Endothelial cell of umbilical vein (primary cell): ENCODE results near the gene ZNF319. TPM values are rescaled to one million over a fixed set of nuclear protein-coding genes. Genes with fewer than 3 reads are reported as not detected.

ENCODE experiments used
- BruUV-seq: library from RNA; stranded (reverse); fragments of 400-500 nt; replicated peaks from 2 replicates; lab custom pipeline; 2021; lab: Mats Ljungman, UMichigan
- CTCF ChIA-PET: fragments of 300-600, 350-600 bp; sonication (Branson Sonifier 250); formaldehyde crosslinking; loops from one replicate; lab custom pipeline; 2021; ENCODE audit warnings: antibody characterized with exemption, inconsistent platforms; lab: Charles Lee
- POLR2A ChIA-PET: fragments of 300-600, 350-600 bp; sonication (Branson Sonifier 250); formaldehyde crosslinking; loops from one replicate; lab custom pipeline; 2021; ENCODE audit warnings: antibody characterized with exemption, inconsistent platforms; lab: Charles Lee
- DNase-seq: peaks from one replicate; pipeline ENCODE4 v3.0.0-alpha.2; 2011; ENCODE audit warnings: low read depth, low spot score
- FAIRE-seq: peaks from 2 replicates; lab custom pipeline; 2011; peaks lifted over from hg19 to GRCh38; lab: Jason Lieb, UNC
- H2AFZ ChIP-seq: 2 replicates; pipeline ENCODE4 v1.6.0; 2012; ENCODE audit warnings: low read depth, low read length, control low read depth, inconsistent platforms
- H3K27ac ChIP-seq: 2 replicates; pipeline ENCODE4 v1.5.1; 2011; ENCODE audit warnings: low read depth, mild to moderate bottlenecking, control low read depth, low read length, moderate library complexity; ENCODE audit not compliant: insufficient read depth
- H3K27me3 ChIP-seq, 2 experiments: 2 replicates each; pipeline versions ENCODE4 v1.6.0 to v1.6.1; 2011; ENCODE audit warnings: low read length in 2 of 2, mixed read lengths in 1 of 2; ENCODE audit not compliant: control insufficient read depth in 2 of 2, insufficient read depth in 2 of 2
- H3K36me3 ChIP-seq, 2 experiments: 2 replicates in 1 of 2; 3 replicates in 1 of 2; pipeline ENCODE4 v1.5.1; 2011; ENCODE audit warnings: low read length in 2 of 2, mild to moderate bottlenecking in 1 of 2, moderate library complexity in 1 of 2; ENCODE audit not compliant: control insufficient read depth in 2 of 2, insufficient read depth in 2 of 2; ENCODE audit errors: extremely low read depth in 1 of 2
- H3K4me1 ChIP-seq: 3 replicates; pipeline ENCODE4 v1.5.1; 2011; ENCODE audit warnings: mild to moderate bottlenecking, low read length; ENCODE audit not compliant: control insufficient read depth, insufficient read depth; ENCODE audit errors: extremely low read depth
- H3K4me2 ChIP-seq: 2 replicates; pipeline ENCODE4 v1.6.1; 2011; ENCODE audit warnings: low read length, control low read depth, mixed read lengths; ENCODE audit not compliant: insufficient read depth
- H3K4me3 ChIP-seq, 3 experiments: fragments of 200-600 bp in 1 of 3; sonication (generic), shearing (Covaris generic) in 1 of 3; replicated peaks in 1 of 3; 2 replicates each; pipeline ENCODE4 v1.5.1; 2011 to 2016; ENCODE audit warnings: control low read depth in 3 of 3, low read length in 3 of 3, mild to moderate bottlenecking in 2 of 3, inconsistent platforms in 1 of 3, low read depth in 1 of 3, moderate library complexity in 1 of 3; ENCODE audit not compliant: insufficient read depth in 1 of 3
- H3K79me2 ChIP-seq: 2 replicates; pipeline ENCODE4 v1.6.0; 2012; ENCODE audit warnings: low read length, inconsistent platforms; ENCODE audit not compliant: control insufficient read depth, insufficient read depth
- H3K9ac ChIP-seq: replicated peaks from 2 replicates; pipeline ENCODE3; 2011; ENCODE audit warnings: low read length, control low read depth; ENCODE audit not compliant: insufficient read depth; ENCODE audit errors: extremely low read depth
- H3K9me1 ChIP-seq: replicated peaks from 3 replicates; pipeline ENCODE4 v1.6.0; 2011; ENCODE audit warnings: mild to moderate bottlenecking, low read length; ENCODE audit not compliant: control insufficient read depth, insufficient read depth; ENCODE audit errors: extremely low read depth
- H3K9me3 ChIP-seq: replicated peaks from 2 replicates; pipeline ENCODE4 v1.5.1; 2012; ENCODE audit warnings: low read length, inconsistent platforms; ENCODE audit not compliant: control insufficient read depth, insufficient read depth
- H4K20me1 ChIP-seq: replicated peaks from 2 replicates; pipeline ENCODE3; 2011; ENCODE audit warnings: mild to moderate bottlenecking, low read length; ENCODE audit not compliant: control insufficient read depth, insufficient read depth; ENCODE audit errors: extremely low read depth
- EZH2 ChIP-seq: IDR thresholded peaks from 2 replicates; pipeline ENCODE4 v1.6.1; 2012; ENCODE audit warnings: borderline replicate concordance, low read depth, mild to moderate bottlenecking, moderate library complexity, low read length, inconsistent platforms; ENCODE audit not compliant: severe bottlenecking
- FOS ChIP-seq: IDR thresholded peaks from 2 replicates; pipeline ENCODE4 v1.6.1; 2011; ENCODE audit warnings: mild to moderate bottlenecking, low read length, moderate library complexity, borderline replicate concordance; ENCODE audit not compliant: insufficient read depth
- GATA2 ChIP-seq: IDR thresholded peaks from 2 replicates; pipeline ENCODE4 v1.7.0; 2011; ENCODE audit warnings: low read depth, mild to moderate bottlenecking, moderate library complexity, mixed read lengths, low read length; ENCODE audit not compliant: insufficient read length, insufficient read depth
- JUN ChIP-seq: IDR thresholded peaks from 2 replicates; pipeline ENCODE4 v1.6.1; 2011; ENCODE audit warnings: borderline replicate concordance, low read depth; ENCODE audit not compliant: insufficient read length, insufficient read depth
- MYC ChIP-seq: IDR thresholded peaks from one replicate; pipeline ENCODE4 v1.6.1; 2011; ENCODE audit warnings: mild to moderate bottlenecking, low read depth, low read length
- POLR2A ChIP-seq: IDR thresholded peaks from 2 replicates; pipeline ENCODE4 v1.6.1; 2012; ENCODE audit warnings: low read depth, mild to moderate bottlenecking, control low read depth, low read length
- POLR2AphosphoS5 ChIP-seq: IDR thresholded peaks from 2 replicates; pipeline ENCODE4 v1.6.1; 2012; ENCODE audit warnings: low read depth, mild to moderate bottlenecking, control low read depth, low read length, moderate library complexity; ENCODE audit not compliant: insufficient read depth
- dilution Hi-C: fragments of 300-500 bp; cut with MboI; formaldehyde crosslinking; loops from one replicate; pipeline ENCODE4 v1.15.0; 2019; ENCODE audit warnings: low sequenced_read_pairs; ENCODE audit not compliant: extremely low pct_ligation_motif_present
- intact Hi-C: fragments of 100-400 bp; cut with micrococcal nuclease; formaldehyde crosslinking; loops from one replicate; pipeline ENCODE4 v1.10.0; 2022
- polyA plus RNA-seq, 4 experiments: library from polyadenylated mRNA; depleted of rRNA in 3 of 4; stranded (reverse) in 3 of 4; unstranded in 1 of 4; fragments of >200 nt; gene quantifications; 2 replicates each; pipeline versions ENCODE4 v1.2.1 to v1.2.3, GENCODE V29; 2011 to 2012; ENCODE audit warnings: missing spikeins in 1 of 4
- total RNA-seq: library from RNA; stranded (reverse); gene quantifications from 2 replicates; pipeline ENCODE4 v1.2.3, GENCODE V29; 2021
- TF ChIP-seq, protein P1 (sequence below), 2 donors: IDR thresholded peaks; 1 replicate in 1 of 2; 2 replicates in 1 of 2; pipeline ENCODE4 v1.5.1; 2011; ENCODE audit warnings: low read length in 2 of 2, mild to moderate bottlenecking in 2 of 2, moderate library complexity in 2 of 2, control low read depth in 1 of 2, inconsistent platforms in 1 of 2, low read depth in 1 of 2; ENCODE audit not compliant: insufficient read depth in 1 of 2; ENCODE audit errors: extremely low read depth in 1 of 2
- TF ChIP-seq, protein P2 (sequence below): IDR thresholded peaks from 2 replicates; pipeline ENCODE4 v1.6.1; 2011; ENCODE audit not compliant: insufficient read depth, insufficient read length

ZNF319 gene
- total and polyA plus RNA-seq, 2 donors (not counting 3 experiments of a cell fraction or from before 2014, with no cell fraction given), result 5.4 to 9.9 TPM

DNA sequence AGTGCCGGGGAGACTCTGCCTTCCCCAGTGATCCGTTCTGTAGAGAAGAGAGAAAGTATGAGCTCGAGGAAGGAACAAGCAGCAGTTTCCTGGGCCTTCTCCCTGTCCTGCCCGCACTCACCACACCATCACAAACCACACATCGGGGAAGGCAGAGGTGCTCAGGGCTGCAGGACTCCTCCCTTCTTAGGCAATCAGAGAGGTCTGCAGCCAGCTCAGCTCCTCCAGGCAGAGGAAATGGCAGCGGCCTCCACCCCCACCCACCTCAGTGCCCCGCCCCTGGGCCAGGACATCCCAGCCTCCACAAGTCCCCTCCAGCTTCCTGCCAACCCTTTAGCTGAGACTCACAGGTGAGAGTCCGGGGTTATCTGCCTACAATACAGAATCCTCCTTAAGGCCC is 2.0 kb downstream of the ZNF319 start:
- H3K9me3 ChIP-seq, result no peaks in the 10 kb centered on the region
- no peak overlapping the region for H3K9ac ChIP-seq
- dilution Hi-C loops (no loop called here), intact Hi-C loops (no loop called here)
- TF ChIP-seq GATA2, result no peak
- TF ChIP-seq, protein P1, sequence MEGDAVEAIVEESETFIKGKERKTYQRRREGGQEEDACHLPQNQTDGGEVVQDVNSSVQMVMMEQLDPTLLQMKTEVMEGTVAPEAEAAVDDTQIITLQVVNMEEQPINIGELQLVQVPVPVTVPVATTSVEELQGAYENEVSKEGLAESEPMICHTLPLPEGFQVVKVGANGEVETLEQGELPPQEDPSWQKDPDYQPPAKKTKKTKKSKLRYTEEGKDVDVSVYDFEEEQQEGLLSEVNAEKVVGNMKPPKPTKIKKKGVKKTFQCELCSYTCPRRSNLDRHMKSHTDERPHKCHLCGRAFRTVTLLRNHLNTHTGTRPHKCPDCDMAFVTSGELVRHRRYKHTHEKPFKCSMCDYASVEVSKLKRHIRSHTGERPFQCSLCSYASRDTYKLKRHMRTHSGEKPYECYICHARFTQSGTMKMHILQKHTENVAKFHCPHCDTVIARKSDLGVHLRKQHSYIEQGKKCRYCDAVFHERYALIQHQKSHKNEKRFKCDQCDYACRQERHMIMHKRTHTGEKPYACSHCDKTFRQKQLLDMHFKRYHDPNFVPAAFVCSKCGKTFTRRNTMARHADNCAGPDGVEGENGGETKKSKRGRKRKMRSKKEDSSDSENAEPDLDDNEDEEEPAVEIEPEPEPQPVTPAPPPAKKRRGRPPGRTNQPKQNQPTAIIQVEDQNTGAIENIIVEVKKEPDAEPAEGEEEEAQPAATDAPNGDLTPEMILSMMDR (IDR thresholded peaks at IDR 0.05; ENCODE audit: extremely low read depth in 1 of 2, insufficient read depth in 1 of 2, low read depth in 1 of 2, low read length in 2 of 2), result no peak
- TF ChIP-seq POLR2A, result no peak
- no peak for TF ChIP-seq EZH2
- TF ChIP-seq JUN, result no peak
- no peak for TF ChIP-seq POLR2AphosphoS5
- TF ChIP-seq FOS, result no peak
- TF ChIP-seq, protein P2, sequence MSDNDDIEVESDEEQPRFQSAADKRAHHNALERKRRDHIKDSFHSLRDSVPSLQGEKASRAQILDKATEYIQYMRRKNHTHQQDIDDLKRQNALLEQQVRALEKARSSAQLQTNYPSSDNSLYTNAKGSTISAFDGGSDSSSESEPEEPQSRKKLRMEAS, result no peak
- TF ChIP-seq MYC, result no peak
- ChIA-PET CTCF (interaction anchor here (1.3 to 1.9 kb wide), 3 partner anchors 11 to 203 kb away, joined by 3 to 8 read pairs (median 3); no protein-coding TSS in a partner anchor), POLR2A (no interaction called here)
- H3K4me2 ChIP-seq, result no peak overlapping the region
- H3K9me1 ChIP-seq, result no peaks in the 10 kb centered on the region
- H3K4me3 ChIP-seq, result no peak overlapping the region
- H4K20me1 ChIP-seq, result no peaks in the 10 kb centered on the region
- no peaks in the 10 kb centered on the region for H3K27me3 ChIP-seq
- FAIRE-seq (no peak), DNase-seq (no peak)
- no peak overlapping the region for H2AFZ ChIP-seq
- no peak overlapping the region for H3K27ac ChIP-seq
- H3K79me2 ChIP-seq, result peaks cover 4% of the 10 kb centered on the region
- peaks cover 23% of the 10 kb centered on the region for H3K4me1 ChIP-seq
- H3K36me3 ChIP-seq, result peaks cover 2 to 16% of the 10 kb centered on the region in 2 experiments
- BruUV-seq, result no TSS peak
